ENCODE data around the gene RAMP1. TPM values are rescaled to one million over a fixed set of nuclear protein-coding genes. Genes with fewer than 3 reads are reported as not detected.
A peak's percentile ranks its signal among the peaks of the same experiment; 100 is the strongest.

RAMP1 gene
- total RNA-seq, 2 donors from 2014 or later = 75.3 to 300 TPM

DNA sequence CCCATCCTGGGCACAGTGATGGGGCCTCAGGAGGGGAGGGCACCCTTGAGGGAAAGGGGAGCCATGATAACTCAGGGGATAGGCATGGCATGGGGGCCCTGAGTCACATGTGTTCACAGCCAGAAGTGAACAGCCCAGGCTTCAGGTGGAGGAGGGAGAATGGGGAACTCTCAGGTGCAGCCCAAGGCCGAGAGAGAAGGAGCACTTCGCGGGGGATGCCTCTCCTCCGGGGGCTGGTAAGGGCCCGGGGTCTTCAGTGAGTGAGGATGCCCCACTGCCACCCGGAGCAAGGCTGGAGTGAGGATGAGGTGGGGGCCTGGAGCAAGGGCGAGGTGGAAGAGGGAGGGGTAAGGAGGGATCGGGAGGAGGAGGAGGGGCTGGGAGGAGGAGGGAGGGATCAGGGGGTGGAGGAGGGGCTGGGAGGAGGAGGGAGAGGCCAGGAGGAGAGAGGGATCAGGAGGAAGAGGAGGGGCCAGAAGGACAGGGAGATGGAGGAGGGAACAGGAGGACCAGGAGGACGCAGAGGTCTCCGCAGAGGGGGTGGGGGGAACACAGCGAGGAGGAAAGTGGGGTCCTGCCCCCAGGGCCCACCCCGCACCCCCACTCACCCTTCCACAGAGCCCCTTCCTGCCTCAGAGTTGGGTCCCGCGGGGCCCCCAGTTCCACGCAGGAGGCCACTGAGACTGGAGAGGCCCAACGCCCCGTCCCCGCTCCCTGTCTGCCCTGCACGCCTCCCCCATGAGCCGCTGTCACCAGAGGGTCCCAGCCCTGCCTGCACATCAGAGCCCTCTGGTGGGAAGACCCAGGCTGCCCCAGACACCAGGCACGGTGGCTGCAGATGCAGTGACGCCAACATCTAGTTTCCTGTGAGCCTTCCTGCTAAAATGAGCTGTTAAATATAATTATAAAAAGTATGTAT is 42.8 kb downstream of the RAMP1 start:
- Histone ChIP-seq H3K27me3 (replicated peaks; ENCODE audit: insufficient read depth) (no peaks in the 10 kb centered on the region), H3K4me1 (replicated peaks) (peaks cover 8% of the 10 kb centered on the region), H3K27ac (no peak overlapping the region), H3K36me3 (no peaks in the 10 kb centered on the region), H3K4me3 (no peak overlapping the region), H3K9me3 (no peaks in the 10 kb centered on the region)
- WGBS = 85% methylated on average over 22 of the region's 22 CpGs
- DNase-seq (ENCODE audit: low spot score) = no peak
- TF ChIP-seq POLR2A (IDR thresholded peaks at IDR 0.05) (no peak), POLR2AphosphoS5 (IDR thresholded peaks at IDR 0.05) (no peak)
- TF ChIP-seq, protein P1, sequence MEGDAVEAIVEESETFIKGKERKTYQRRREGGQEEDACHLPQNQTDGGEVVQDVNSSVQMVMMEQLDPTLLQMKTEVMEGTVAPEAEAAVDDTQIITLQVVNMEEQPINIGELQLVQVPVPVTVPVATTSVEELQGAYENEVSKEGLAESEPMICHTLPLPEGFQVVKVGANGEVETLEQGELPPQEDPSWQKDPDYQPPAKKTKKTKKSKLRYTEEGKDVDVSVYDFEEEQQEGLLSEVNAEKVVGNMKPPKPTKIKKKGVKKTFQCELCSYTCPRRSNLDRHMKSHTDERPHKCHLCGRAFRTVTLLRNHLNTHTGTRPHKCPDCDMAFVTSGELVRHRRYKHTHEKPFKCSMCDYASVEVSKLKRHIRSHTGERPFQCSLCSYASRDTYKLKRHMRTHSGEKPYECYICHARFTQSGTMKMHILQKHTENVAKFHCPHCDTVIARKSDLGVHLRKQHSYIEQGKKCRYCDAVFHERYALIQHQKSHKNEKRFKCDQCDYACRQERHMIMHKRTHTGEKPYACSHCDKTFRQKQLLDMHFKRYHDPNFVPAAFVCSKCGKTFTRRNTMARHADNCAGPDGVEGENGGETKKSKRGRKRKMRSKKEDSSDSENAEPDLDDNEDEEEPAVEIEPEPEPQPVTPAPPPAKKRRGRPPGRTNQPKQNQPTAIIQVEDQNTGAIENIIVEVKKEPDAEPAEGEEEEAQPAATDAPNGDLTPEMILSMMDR (IDR thresholded peaks at IDR 0.05) = no peak
- intact Hi-C loops (cut with DNase I) = no loop called here

DNA sequence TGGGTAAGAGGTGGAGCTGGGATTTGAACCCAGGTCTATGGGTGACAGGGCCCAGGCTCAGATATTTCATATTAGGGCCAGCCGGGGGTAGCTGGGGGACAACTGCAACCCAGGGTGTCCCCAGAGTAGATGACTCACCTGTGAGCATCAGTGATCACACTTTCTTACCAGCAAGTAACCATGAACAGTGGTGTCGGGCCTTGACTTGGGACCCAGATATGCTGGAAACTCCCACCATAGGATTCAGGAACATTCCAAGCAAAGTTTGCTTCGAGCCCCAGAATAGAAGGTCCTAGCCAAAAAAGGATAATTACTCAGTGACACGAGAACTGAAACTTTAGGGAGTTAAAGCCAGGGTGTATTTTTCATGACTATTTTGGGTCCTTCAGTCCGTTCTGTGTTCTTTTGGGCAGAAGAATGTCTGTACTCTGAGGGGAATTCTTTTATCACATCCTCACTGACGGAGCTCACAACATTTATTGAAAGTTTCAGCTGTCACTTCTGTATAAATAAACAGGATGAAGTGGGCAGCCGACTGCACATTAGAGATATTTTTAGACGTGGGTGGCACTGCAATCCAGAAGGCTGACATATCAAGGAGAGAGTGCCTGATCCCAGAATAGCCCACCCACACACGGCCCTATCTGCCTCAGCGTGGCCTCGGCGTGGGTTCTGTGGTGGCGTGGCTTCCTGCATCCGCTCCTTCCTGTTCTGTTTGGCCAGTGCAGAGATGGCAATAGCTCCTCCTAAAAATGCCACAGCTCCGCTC is 45.6 kb downstream of the RAMP1 start:
- intact Hi-C loops (cut with DNase I) = no loop called here
- DNase-seq (ENCODE audit: low spot score) = no peak
- Histone ChIP-seq H3K4me1 (replicated peaks) (no peaks in the 10 kb centered on the region), H3K4me3 (no peak overlapping the region), H3K27me3 (replicated peaks; ENCODE audit: insufficient read depth) (no peaks in the 10 kb centered on the region), H3K27ac (peak overlapping the region; percentile 34 to 42), H3K36me3 (no peaks in the 10 kb centered on the region), H3K9me3 (no peaks in the 10 kb centered on the region)
- TF ChIP-seq, protein P1 (IDR thresholded peaks at IDR 0.05) = no peak
- TF ChIP-seq POLR2A (IDR thresholded peaks at IDR 0.05) = no peak
- no peak for TF ChIP-seq POLR2AphosphoS5 (IDR thresholded peaks at IDR 0.05)
- WGBS = 37% methylated on average over 15 of the region's 15 CpGs

DNA sequence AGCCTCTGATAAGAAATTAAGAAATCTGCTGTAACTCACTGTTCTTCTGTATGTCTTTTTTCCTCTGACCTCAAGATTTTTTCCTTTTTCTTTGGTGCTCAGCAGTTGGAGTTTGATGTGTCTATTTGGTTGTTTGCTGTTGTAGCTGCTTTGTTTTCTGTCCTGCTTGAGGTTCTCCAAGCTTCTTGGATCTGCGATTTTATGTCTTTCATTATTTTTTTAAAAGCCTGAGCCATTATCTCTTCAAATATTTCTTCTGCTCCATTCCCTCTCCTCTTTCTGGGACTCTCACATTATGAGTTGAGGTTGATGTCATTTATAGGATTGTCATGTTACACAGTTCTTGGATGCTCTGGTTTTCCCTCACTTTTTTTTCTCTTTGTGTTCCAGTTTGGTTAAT is 47.7 kb downstream of the RAMP1 start:
- 100% methylated on average over 1 of the region's 1 CpG for WGBS
- TF ChIP-seq, protein P1 (IDR thresholded peaks at IDR 0.05) = no peak
- TF ChIP-seq POLR2AphosphoS5 (IDR thresholded peaks at IDR 0.05) (no peak), POLR2A (IDR thresholded peaks at IDR 0.05) (no peak)
- H3K4me3 ChIP-seq = no peak overlapping the region
- no peaks in the 10 kb centered on the region for H3K4me1 ChIP-seq (replicated peaks)
- no peak for DNase-seq (ENCODE audit: low spot score)
- H3K27me3 ChIP-seq (replicated peaks; ENCODE audit: insufficient read depth) = no peaks in the 10 kb centered on the region
- H3K9me3 ChIP-seq = no peaks in the 10 kb centered on the region
- H3K36me3 ChIP-seq = no peaks in the 10 kb centered on the region
- H3K27ac ChIP-seq = no peak overlapping the region
- intact Hi-C loops (cut with DNase I) = no loop called here

DNA sequence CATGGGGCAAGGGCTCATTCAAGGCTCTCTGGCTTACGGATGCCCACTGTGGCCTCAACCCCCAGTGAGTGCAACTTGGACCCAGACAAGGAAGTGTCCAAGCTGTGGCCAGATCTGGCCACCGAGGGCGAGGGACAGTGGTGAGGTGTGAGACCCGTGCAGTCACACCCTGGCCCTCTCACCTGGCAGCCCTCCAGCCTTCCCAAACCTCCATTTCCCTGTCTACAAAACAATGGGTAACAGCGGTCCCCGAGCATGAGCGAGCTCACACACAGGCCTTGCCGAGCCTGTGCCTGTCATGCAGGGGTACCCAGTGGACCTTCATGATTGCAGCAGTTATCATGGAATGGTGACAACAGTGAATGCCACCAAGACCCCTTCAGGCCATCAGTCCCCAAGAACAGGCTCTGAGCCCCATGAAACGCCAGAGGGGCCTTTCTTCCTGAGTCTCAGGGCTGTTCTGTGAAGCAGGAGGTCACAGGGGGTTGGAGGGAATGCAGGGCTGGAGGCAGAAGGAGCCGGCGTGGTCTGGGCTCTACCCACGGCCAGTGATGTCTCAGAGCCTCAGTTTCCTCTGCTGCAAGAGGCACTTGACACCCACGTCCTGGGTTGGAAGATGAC is 49.8 kb downstream of the RAMP1 start:
- no peaks in the 10 kb centered on the region for H3K36me3 ChIP-seq
- DNase-seq (ENCODE audit: low spot score) = no peak
- intact Hi-C loops (cut with DNase I) = no loop called here
- TF ChIP-seq POLR2AphosphoS5 (IDR thresholded peaks at IDR 0.05) (no peak), POLR2A (IDR thresholded peaks at IDR 0.05) (no peak)
- TF ChIP-seq, protein P1 (IDR thresholded peaks at IDR 0.05) = no peak
- H3K4me1 ChIP-seq (replicated peaks) = no peaks in the 10 kb centered on the region
- no peak overlapping the region for H3K4me3 ChIP-seq
- 96% methylated on average over 12 of the region's 13 CpGs for WGBS
- no peak overlapping the region for H3K27ac ChIP-seq
- H3K27me3 ChIP-seq (replicated peaks; ENCODE audit: insufficient read depth) = no peaks in the 10 kb centered on the region
- H3K9me3 ChIP-seq = no peaks in the 10 kb centered on the region

Data from prostate gland (tissue), 2 donors.